Measurements from ENCODE around the gene DMBX1.

DNA sequence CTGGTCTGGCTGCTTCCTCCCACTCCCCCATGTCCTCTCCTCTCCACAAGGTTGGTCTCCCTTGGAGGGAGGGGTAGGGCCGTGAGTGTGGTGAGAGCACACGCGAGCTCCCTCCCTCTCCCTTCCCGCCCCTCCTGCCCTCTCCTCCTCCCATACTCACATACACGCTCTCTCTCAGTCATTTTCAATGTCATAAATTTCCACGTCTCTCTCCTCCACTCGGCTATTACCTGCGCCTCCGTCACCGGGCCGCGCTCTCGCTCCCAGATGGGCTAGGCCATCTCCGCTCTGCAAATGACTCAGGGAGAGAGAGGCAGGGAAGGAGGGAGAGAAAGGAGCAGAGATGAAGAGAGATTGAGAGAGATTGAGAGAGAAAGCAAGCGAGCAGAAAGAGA is 36.7 kb upstream of the DMBX1 start:
- TF ChIP-seq, protein P1, sequence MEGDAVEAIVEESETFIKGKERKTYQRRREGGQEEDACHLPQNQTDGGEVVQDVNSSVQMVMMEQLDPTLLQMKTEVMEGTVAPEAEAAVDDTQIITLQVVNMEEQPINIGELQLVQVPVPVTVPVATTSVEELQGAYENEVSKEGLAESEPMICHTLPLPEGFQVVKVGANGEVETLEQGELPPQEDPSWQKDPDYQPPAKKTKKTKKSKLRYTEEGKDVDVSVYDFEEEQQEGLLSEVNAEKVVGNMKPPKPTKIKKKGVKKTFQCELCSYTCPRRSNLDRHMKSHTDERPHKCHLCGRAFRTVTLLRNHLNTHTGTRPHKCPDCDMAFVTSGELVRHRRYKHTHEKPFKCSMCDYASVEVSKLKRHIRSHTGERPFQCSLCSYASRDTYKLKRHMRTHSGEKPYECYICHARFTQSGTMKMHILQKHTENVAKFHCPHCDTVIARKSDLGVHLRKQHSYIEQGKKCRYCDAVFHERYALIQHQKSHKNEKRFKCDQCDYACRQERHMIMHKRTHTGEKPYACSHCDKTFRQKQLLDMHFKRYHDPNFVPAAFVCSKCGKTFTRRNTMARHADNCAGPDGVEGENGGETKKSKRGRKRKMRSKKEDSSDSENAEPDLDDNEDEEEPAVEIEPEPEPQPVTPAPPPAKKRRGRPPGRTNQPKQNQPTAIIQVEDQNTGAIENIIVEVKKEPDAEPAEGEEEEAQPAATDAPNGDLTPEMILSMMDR (IDR thresholded peaks at IDR 0.05) = no peak
- TF ChIP-seq POLR2AphosphoS5 (IDR thresholded peaks at IDR 0.05) (no peak), POLR2A (IDR thresholded peaks at IDR 0.05) (no peak)
